ENCODE results near the gene CD2BP2.
A peak's percentile ranks its signal among the peaks of the same experiment; 100 is the strongest.
"Not testable (repeated sequence)": the region's sequence is repeated elsewhere in the genome, so short reads cannot be mapped to it uniquely, and the experiment has no call there.

CD2BP2 gene
- 51.9 to 170 (median 127) reads per million in 9 experiments for total RNA-seq

DNA sequence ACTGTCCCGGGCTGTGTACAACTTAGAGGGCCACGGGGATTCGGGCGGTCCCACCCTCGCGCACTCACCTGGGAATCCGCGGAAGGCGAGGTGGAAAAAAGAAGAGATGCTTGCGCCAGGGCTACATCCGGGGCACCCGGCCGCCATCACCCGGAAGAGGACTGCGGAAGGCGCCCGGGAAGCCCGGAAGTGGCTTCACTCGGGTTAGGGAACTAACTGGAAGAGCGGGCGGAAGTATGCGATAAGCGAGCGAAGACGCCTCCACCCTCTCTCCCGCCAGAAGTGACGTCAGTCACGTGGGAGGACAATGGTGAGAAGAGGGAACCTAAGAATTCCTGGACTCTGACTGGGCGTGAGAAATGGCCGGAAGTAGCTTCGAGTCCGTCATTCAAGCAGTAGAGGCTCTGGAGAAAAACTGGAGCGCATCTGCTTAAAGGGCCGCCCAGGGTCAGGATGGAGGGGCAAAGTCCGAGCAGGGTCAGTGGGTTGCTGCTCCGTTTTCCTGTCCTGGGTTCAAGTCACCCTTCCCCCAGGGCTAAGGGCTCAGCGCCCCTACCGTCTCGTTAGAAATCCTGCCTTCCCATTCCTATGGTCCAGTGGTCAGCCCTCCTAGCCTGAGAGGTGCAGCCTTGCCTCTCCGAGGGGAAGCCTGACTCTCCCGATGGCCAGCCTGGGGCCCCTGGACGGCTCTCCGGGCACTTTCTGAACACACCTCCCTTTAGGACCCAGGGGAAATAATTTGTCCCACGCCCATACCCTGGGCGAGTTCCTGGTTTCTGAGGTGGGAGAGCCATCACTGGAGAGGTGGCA is at the start of gene CD2BP2:
Gene CD2BP2, minus strand, starts transcription at position 165 of the 810 bp plus-strand sequence. CDS start 627 bp downstream, outside the sequence.
- H3K27me3 Mint-ChIP-seq: no peaks in the 10 kb centered on the region
- peak; percentile 85 for ATAC-seq (replicated peaks)
- H3K4me1 Mint-ChIP-seq (ENCODE audit: low read depth in 2 of 2): peaks cover 37% of the 10 kb centered on the region in 2 donors
- H3K36me3 Mint-ChIP-seq (ENCODE audit: insufficient read depth): peaks cover 40% of the 10 kb centered on the region
- H3K27ac Mint-ChIP-seq: peak within 1 kb of the TSS; percentile 97 to 98
- peak; percentile 70 to 75 (median 73) for DNase-seq
- H3K4me3 Mint-ChIP-seq: peak within 1 kb of the TSS; percentile 92 to 97
- H3K9me3 Mint-ChIP-seq: no peaks in the 10 kb centered on the region

- Mint-ChIP-seq H3K27ac (no peak overlapping the region), H3K9me3 (no peaks in the 10 kb centered on the region), H3K27me3 (no peaks in the 10 kb centered on the region), H3K4me1 (ENCODE audit: low read depth in 2 of 2) (peaks cover 13 to 25% of the 10 kb centered on the region in 2 donors), H3K36me3 (ENCODE audit: insufficient read depth) (peaks cover 20% of the 10 kb centered on the region), H3K4me3 (peak overlapping the region; percentile 86 to 87)
- no peak for DNase-seq
- no peak for ATAC-seq (replicated peaks)
Measured at GRCh38 chr16:30401768-30402425, 46.8 kb upstream of the CD2BP2 start.

- Mint-ChIP-seq H3K9me3 (no peaks in the 10 kb centered on the region), H3K4me1 (ENCODE audit: low read depth in 2 of 2) (peaks cover 25 to 34% of the 10 kb centered on the region in 2 donors)
- ATAC-seq (replicated peaks): no peak
Measured at GRCh38 chr16:30399435-30400186, 44.5 kb upstream of the CD2BP2 start.

DNA sequence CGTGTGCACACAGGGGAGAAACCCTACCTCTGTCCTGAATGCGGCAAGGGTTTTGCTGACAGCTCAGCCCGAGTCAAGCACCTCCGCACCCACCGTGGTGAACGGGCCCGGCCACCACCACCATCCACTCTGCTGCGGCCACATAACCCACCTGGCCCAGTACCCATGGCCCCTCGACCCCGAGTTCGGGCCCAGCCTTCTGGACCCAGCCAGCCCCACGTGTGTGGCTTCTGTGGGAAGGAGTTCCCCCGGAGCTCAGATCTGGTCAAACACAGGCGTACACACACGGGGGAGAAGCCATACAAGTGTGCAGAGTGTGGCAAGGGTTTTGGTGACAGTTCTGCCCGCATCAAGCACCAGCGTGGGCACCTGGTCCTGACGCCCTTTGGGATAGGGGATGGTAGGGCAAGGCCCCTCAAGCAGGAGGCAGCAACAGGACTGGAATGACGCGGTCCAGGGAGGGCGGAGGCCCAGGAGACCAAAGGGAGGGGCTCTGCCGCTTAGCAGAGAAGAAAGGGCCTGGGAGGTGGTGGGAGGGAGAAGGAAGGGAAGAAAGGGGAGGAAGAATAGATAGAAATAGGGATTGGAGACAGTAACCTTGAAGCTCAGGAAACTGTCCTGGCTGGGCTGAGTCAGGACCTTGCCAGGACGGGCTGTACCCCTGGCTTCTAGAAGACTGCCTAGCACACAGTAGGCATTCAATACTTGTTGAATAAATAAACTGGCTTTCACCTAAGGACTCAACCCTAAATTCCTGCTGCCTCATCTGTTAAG is 43.7 kb upstream of the CD2BP2 start:
- H3K4me1 Mint-ChIP-seq (ENCODE audit: low read depth in 2 of 2): peaks cover 29 to 36% of the 10 kb centered on the region in 2 donors
- no peaks in the 10 kb centered on the region for H3K9me3 Mint-ChIP-seq
- H3K4me3 Mint-ChIP-seq: peak overlapping the region; percentile 86 to 87
- ATAC-seq (replicated peaks): no peak
- H3K27ac Mint-ChIP-seq: peak overlapping the region in 1 of 2 donors; percentile 72
- DNase-seq: no peak
- peaks cover 16% of the 10 kb centered on the region for H3K36me3 Mint-ChIP-seq (ENCODE audit: insufficient read depth)
- H3K27me3 Mint-ChIP-seq: no peaks in the 10 kb centered on the region

More at GRCh38 chr16:30399435-30400186, 44.5 kb upstream of the CD2BP2 start:
- Mint-ChIP-seq H3K27ac (peak overlapping the region; percentile 72 to 87), H3K27me3 (no peaks in the 10 kb centered on the region), H3K36me3 (ENCODE audit: insufficient read depth) (peaks cover 16% of the 10 kb centered on the region), H3K4me3 (peak overlapping the region; percentile 86 to 87)
- no peak for DNase-seq

GRCh38 chr16:30397776-30398660 is 42.9 kb upstream of the CD2BP2 start:
- Mint-ChIP-seq H3K27me3 (no peaks in the 10 kb centered on the region), H3K4me1 (ENCODE audit: low read depth in 2 of 2) (peaks cover 29 to 36% of the 10 kb centered on the region in 2 donors), H3K4me3 (peak overlapping the region in 1 of 2 donors; percentile 17), H3K36me3 (ENCODE audit: insufficient read depth) (peaks cover 16% of the 10 kb centered on the region), H3K27ac (peak overlapping the region in 1 of 2 donors; percentile 62), H3K9me3 (no peaks in the 10 kb centered on the region)
- ATAC-seq (replicated peaks) (no peak), DNase-seq (no peak)

DNA sequence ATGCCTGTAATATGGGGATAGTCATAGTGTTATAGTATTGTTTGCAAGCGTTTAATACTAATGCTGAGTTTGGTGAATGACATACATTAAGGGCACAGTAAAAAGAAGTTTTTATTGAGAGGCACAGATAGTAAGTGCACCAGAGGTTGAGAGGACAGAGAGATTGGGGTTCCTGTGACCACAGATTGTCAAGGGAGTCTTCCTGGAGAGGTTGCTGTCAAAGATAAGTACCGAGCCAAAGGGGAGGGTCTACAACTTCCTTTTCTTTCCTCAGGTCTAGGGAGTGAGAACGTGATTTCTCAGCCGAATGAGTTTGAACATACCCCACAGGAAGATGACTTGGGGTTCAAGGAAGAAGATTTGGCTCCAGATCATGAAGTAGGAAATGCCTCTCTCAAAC is 41.9 kb upstream of the CD2BP2 start:
- H3K27ac Mint-ChIP-seq: peak overlapping the region in 1 of 2 donors; percentile 62
- H3K27me3 Mint-ChIP-seq: no peaks in the 10 kb centered on the region
- peaks cover 16% of the 10 kb centered on the region for H3K36me3 Mint-ChIP-seq (ENCODE audit: insufficient read depth)
- H3K9me3 Mint-ChIP-seq: no peaks in the 10 kb centered on the region
- H3K4me1 Mint-ChIP-seq (ENCODE audit: low read depth in 2 of 2): peaks cover 29 to 36% of the 10 kb centered on the region in 2 donors
- ATAC-seq (replicated peaks): no peak
- H3K4me3 Mint-ChIP-seq: peak overlapping the region; percentile 67 to 83
- DNase-seq: no peak

DNA sequence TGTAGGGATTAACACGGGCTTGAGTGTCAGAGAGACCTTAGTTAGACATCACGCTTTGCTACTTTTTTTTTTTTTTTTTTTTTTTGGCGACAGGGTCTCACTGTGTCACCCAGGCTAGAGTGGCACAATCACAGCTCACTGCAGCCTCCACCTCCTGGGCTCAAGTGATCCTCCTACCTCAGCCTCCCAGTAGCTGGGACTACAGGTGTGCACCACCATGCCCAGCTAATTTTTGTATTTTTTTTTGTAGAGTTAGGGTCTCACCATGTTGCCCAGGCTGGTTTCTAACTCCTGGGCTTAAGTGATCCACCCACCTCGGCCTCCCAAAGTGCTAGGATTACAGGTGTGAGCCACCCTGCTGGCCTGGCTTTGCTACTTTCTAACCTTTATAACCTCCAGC is 41.5 kb upstream of the CD2BP2 start:
- not testable (repeated sequence) for H3K9me3 Mint-ChIP-seq; ATAC-seq (replicated peaks)

GRCh38 chr16:30395992-30396585 is 41.0 kb upstream of the CD2BP2 start:
- no peaks in the 10 kb centered on the region for H3K9me3 Mint-ChIP-seq
- peaks cover 29 to 33% of the 10 kb centered on the region in 2 donors for H3K4me1 Mint-ChIP-seq (ENCODE audit: low read depth in 2 of 2)
- H3K27me3 Mint-ChIP-seq: no peaks in the 10 kb centered on the region
- H3K27ac Mint-ChIP-seq: peak overlapping the region in 1 of 2 donors; percentile 70
- ATAC-seq (replicated peaks) (no peak), DNase-seq (no peak)
- peaks cover 14% of the 10 kb centered on the region for H3K36me3 Mint-ChIP-seq (ENCODE audit: insufficient read depth)
- peak overlapping the region; percentile 67 to 83 for H3K4me3 Mint-ChIP-seq

More for the DNA sequence above, 41.5 kb upstream of the CD2BP2 start:
- Mint-ChIP-seq H3K4me1 (ENCODE audit: low read depth in 2 of 2) (peaks cover 29 to 36% of the 10 kb centered on the region in 2 donors), H3K36me3 (ENCODE audit: insufficient read depth) (peaks cover 16% of the 10 kb centered on the region), H3K27ac (peak overlapping the region in 1 of 2 donors; percentile 62), H3K4me3 (peak overlapping the region; percentile 67 to 83)
- H3K27me3 Mint-ChIP-seq, DNase-seq: not testable (repeated sequence)

DNA sequence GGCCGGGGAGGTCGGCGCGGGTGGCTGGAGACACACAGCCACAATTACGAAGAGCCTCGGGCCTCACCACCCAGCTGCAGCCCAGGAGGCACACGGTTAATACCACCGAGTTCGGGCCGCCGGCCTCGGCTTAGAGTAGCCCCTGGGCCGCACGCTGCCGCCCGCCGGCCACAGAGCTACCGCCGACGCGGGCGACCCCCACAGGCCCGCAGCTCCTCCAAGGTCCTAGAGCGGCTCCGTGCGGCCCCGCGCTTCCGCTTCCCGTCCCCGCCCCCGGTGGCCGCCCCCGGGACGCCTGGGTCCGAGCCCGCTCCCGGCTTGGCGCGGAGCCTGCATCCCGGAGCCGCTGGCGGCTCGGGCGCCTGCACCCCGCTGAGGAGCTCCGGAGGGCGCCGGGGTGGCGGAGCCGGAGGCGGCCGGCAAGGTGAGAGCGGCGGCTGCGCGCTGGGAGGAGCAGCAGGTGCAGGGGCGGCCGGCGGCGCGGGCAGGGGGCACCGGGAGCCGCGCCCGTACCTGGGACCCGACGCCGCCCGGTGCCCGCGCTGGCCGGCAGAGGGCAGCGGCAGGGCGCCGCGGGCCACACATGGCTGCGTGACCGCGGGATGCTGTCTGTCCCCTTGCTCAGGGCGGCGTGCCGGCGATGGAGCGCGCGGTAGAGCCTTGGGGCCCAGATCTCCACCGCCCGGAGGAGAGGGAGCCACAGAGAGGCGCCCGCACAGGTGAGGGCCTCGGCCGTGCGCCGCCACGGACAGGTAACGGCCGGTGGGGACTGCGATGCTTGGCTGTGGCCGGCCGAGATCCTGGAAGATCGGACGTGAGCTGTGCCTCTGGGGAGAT is 40.3 kb upstream of the CD2BP2 start, which contains the start of gene ZNF48:
Gene ZNF48, plus strand, starts transcription at position 266 of the 837 bp plus-strand sequence. Its CDS starts 375 bp downstream, at position 641.
- H3K27me3 Mint-ChIP-seq: no peaks in the 10 kb centered on the region
- no peaks in the 10 kb centered on the region for H3K9me3 Mint-ChIP-seq
- H3K4me3 Mint-ChIP-seq: peak within 1 kb of the TSS; percentile 67 to 83
- H3K4me1 Mint-ChIP-seq (ENCODE audit: low read depth in 2 of 2): peaks cover 28 to 30% of the 10 kb centered on the region in 2 donors
- ATAC-seq (replicated peaks) (peak; percentile 77), DNase-seq (peak; percentile 31 to 45 (median 43))
- H3K27ac Mint-ChIP-seq: peak within 1 kb of the TSS; percentile 73 to 77
- peaks cover 13% of the 10 kb centered on the region for H3K36me3 Mint-ChIP-seq (ENCODE audit: insufficient read depth)

GRCh38 chr16:30394592-30395154 is 39.6 kb upstream of the CD2BP2 start:
- Mint-ChIP-seq H3K27me3 (no peaks in the 10 kb centered on the region), H3K36me3 (ENCODE audit: insufficient read depth) (peaks cover 8% of the 10 kb centered on the region), H3K9me3 (no peaks in the 10 kb centered on the region), H3K4me1 (ENCODE audit: low read depth in 2 of 2) (peaks cover 23 to 24% of the 10 kb centered on the region in 2 donors), H3K4me3 (peak overlapping the region; percentile 67 to 83), H3K27ac (peak overlapping the region; percentile 73 to 77)
- DNase-seq (no peak), ATAC-seq (replicated peaks) (no peak)
